IPS-NIHi7 (cell line): ENCODE data around the gene FBXO42.

Source experiments
- DNase-seq: peaks from one replicate; pipeline ENCODE4 v3.0.0; 2012; ENCODE audit warnings: mixed read lengths; ENCODE audit errors: extremely low spot score

The FBXO42 gene

DNA sequence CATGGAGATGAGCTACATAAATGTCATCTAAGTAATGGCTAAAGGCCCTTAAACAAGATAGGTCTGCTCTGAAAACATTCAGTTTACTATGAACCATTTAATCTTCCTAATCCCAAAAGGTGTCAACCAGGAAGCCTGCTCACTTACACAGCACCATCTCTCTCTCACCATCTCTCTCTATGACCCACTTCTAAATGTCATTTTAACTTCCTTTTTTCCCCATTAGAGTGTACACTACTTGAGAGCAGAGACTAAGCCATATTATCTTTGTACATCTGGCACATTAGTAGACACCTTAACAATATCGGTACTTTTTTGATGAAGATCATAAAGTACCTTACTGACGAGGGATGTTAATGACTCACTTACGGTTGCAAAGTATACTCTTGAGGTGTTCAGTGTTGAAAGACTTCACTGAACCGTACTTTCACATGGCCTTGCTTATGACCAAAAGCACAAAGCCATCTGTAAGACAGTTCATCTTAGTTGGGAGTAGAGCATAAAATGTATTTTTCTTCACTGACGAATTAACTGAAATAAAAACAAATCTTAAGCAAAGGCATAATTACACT, 25.4 kb downstream of the FBXO42 start:
- no peak for DNase-seq

DNA sequence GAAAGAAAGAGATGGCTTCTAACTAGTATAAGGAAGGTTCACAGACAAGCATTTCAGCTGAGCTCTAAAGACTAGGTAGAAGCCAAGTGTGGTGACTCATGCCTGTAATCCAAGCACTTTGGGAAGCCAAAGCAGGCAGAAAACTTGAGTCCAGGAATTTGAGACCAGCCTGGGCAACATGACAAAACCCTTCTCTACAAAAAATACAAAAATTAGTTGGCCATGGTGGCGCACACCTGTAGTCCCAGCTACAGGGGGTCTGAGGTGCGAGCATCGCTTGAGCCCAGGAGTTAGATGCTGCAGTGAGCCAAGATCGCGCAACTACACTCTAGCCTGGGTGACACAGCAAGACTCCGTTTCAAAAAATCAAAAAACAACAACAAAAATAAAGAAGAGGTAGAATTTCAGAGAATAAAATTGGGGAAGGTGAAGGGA, 27.8 kb downstream of the FBXO42 start:
- DNase-seq: no peak

DNA sequence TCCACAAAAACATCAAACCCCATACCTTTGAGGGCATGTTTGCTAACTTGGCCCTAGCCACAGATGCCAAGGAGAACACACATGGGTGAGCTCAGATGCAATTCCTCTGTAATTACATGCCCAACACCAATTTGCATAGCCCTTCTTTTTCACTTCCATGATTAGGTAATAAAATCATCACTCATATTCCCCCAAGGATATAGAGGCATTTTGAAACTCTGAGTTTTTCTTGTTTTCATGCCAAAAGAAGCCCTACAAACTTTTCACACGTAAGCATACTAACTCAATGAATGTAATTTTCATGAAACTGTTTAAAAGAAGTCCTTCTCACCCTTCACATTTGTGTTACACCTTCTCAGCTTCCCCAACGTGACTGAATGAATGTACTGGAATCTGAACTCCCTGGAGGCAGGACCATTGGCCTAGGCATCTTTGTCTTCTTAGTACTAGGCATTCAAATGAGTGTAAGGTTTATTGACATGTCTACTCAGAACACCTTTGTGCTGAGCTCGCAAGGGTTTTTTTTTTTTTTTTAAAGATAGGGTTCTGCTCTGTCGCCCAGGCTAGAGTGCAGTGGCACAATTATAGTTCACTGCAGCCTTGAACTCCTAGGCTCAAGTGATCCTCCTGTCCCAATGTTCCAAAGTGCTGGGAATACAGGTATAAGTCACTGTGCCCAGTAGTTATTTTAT, 31.0 kb downstream of the FBXO42 start:
- no peak for DNase-seq

DNA sequence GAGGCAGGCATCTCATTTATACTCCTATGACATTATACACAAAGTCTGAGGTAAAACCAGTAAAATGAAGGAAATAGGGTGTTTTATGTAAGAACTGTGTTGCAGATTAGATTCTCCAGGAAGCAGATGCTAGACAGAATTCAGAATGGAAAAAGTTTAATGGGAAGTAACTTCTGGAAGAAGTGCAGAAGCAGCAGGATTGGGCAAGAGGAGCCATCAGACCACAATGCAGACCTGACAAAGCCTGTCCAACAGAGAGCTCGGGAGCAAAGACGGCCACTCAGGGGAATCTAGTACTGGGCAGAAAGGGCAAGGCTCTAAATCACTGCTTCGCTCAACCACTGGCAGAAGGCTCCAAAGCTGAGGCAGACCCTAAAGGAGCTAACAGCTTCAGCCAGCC, 33.7 kb downstream of the FBXO42 start:
- DNase-seq: no peak

DNA sequence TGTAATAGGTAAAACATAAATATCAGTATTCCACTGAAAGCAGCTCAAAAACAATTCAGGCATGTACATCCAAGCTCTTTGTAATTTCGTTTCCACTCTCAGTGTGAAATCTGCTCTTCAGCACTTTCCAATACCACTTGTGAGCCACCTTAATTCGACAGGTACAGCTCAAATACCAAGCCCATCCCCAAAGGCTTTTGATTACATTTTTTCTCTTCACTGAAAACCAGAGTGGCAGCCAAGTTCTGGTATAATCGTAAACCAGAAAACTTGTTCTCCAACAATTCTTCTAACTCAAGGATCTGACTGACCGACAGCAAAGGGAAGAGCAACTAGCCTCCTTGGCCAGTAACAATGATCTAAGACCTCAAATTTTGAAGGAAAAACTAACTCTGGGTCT, 36.8 kb downstream of the FBXO42 start:
- no peak for DNase-seq

DNA sequence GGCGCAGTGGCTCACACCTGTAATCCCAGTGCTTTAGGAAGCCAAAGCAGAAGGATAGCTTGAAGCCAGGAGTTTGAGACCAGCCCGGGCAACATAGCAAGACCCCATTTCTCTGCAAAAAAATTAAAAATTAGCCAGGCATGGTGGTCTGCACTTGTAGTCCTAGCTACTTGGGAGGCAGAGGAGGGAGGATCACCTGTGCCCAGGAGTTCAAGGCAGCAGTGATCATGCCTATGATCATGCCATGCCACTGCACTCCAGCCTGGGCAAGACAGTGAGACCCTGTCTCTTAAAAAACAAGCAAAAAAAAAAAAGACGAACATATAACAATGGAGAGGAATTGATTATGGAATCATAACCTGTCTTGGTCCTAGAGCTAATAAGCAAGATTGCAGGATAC, 45.1 kb downstream of the FBXO42 start:
- DNase-seq: no peak

DNA sequence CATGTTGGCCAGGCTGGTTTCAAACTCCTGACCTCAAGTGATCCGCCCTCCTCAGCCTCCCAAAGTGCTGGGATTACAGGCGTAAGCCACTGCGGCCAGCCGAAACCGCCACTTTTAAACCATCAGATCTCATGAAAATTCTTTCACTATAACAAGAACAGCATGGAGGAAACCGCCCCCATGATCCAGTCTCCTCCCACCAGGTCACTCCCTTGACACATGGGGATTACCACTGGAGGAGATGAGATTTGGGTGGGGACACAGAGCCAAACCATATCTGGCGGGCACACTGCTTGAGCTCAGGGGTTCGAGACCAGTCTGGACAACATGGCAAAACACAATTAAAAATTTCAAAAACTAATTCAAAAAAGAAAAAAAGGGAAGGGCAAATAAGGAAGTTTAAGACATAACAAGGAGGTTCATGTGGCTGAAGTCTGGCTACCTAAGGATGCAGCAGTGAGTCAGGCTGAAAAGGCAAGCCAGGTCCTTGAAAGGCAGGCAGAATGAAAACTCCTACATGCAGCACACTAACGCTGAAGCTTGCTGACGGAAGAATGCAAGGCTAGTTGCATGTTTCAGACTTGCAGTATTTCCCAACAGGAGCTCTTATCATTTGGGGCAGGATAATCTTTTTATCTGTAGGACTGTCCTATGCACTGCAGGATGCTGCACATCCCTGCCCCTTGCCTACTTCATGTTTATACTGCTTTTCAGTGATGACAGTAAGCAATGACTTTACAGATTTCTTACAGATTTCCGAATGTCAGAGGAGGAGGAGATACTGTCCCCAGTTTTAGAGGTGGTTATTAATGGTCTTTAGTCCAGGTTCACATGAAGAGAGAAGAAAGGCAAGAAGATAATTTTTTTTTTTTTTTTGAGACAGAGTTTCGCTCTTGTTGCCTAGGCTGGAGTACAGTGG, 49.3 kb downstream of the FBXO42 start:
- DNase-seq: no peak

DNA sequence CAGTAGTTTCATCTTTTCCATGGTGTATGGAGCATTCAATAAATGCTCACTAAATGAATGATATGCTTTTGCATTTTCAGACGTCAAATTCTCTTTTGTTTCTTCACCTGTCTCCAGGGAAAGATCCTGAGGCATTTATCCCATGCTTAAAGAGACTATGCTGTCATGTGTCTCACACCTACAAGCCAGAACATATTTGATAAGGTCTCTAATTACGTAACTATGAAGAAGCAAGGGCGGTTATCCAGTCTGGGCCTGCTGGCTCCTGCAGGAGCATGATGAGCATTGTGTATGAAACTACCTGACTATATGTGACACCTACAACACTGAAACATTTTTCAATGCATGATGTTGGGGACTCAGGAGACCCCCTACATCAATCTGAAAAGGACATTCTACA, 51.8 kb downstream of the FBXO42 start:
- no peak for DNase-seq

DNA sequence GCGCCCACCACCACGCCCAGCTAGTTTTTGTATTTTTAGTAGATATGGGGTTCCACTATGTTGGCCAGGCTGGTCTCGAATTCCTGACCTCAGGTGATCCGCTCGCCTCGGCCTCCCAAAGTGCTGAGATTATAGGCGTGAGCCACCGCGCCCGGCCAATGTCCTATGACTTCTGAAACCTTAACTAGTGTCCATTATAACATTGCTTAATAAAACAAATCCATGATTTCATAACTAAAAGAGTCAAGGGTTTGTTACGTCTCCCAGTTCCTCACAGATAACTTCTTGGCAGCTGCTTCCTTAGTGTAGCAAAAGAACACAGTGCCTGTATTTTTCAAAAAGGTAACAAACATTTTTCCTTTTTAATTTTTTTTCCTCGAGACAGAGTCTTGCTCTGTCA, 53.6 kb downstream of the FBXO42 start:
- no peak for DNase-seq

DNA sequence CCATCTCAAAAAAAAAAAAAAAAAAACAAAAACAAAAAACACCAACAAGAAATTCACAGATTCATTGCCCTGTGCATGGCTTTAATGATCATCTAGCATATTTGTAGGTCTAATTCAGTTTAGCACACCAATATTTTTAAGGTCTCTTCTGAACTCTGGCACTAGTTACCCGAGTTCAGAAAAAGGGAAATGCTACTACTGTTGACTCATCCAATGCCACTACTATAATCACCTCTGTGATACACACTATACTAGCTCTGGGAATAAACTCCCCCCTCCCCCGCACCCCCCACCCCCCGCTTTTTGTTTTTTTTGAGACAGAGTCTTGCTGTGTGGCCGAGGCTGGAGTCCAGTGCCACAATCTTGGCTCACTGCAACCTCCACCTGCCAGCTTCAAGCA, 55.6 kb downstream of the FBXO42 start:
- no peak for DNase-seq

DNA sequence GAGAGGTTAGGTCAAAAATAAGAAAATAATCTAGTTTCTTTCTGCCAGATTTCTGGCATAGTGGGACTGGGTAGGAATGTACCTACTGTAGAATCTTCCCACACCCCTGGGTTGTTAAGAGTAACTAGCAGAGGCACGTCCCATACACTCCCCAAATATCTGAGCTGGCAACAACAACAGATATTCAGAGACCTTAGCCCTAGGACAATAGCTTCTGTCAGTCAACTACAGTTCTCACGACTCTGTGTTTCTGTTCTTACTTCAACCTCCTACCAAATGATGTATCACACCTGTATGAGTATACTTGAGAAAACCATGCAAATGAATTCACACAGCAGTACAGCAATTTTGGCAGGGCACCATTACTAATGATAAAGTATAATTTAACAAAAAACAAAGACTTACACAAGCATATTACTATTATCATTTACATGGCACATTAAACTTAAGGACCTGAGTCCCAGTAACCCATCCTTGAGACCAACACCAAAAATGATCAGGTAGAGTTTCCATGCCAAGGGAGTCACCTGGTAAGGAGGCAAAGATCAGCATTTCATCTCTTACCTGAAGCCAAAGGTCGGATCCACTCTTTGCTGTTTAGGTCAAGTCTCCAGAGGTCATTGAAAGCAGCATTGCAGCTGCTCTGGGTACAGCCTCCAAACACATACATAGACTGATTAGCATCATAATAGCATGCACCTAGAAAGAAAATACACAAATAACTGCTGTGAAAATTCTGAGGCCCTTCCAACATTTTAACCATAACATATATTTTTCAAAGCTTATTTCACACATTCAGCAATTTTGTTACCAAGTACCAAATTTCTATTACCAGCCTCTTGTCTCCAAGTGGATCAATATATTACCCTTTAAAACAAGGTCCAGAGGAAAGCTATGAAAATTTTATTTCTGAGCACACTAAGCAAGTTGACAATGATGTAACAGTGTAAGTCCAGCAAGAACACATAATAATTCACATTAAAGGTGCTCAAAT, 57.8 kb downstream of the FBXO42 start:
- no peak for DNase-seq

DNA sequence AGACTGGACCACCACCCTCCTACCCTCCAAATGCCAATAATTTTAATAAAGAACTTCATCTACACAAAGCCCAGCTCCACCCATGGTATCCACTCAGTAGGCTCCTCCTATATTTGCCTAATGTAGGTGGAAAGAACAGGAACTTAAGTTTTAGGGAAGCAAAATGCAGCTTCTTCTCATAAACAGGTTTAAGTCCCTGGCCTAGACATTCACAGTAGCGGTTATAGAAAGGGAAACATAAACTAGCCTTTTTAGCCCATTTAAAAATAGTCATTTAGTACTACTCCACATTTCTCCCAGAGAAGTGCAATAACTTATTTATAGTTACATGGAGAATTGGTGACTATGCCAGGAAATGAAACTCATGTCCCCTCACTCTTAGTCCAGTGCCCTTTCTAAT, 58.7 kb downstream of the FBXO42 start:
- no peak for DNase-seq

DNA sequence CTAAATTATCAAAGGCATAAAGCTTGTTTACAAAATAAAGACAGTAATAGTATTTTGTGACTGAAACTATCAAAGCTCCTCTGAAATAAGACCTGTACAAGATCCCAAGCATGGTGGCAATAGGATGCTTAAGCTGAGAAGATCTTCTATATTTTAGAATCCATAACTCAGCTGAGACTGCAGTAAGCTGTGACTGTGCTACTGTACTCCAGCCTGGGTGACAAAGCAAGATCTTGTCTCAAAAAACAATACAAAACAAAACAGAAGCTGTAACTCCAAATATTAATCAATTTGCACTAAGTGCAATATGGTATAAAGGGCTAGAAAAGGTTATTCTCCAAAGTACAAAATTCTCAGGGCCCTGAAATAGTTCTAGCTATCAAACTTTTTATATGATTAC, 59.5 kb downstream of the FBXO42 start:
- no peak for DNase-seq

DNA sequence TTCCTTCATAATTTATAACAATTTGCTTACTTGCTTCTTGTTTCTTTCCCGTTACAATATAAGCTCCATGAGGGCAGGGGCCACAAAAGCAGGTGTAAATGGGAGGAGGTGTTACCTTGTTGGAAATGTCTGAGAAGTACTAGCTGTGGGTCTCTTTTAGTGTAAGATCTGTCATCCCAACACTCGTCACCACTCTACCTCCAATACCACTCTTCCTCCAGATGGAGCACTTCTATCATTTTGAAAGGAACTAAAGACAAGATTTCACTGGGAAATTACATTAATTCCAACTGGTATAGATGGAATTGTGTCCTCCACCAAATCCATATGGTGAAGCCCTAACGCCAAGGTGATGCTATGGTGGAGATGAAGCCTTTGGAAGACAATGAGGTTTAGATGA, 62.3 kb downstream of the FBXO42 start:
- DNase-seq: no peak

DNA sequence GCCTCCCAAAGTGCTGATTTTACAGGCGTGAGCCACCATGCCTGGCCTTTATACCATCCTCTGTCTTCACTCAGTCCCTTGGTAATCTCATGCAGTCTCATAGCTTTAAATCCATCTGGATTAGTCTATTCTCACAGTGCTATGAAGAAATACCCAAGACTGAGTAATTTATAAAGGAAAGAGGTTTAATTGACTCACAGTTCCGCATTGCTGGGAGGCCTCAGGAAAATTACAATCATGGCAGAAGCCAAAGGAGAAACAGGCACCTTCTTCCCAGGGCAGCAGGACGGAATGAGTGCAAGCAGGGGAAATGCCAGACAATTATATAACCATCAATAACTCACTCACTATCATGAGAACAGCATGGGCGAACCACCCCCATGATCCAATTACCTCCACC, 66.2 kb downstream of the FBXO42 start:
- no peak for DNase-seq

DNA sequence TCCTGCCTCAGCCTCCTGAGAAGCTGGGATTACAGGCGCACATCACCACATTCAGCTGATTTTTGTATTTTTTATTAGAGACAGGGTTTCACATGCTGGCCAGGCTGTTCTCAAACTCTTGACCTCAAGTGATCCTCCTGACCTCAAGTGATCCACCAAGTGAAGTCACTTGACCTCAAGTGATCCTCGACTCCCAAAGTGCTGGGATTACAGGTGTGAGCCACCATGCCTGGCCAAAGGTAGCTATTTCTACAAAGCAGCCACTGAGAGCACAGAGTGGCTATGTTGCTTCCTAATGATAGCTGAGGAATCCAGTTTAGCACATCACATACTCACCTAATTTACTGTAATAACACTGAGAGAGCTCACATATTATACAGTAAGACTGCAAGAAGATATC, 70.5 kb downstream of the FBXO42 start:
- no peak for DNase-seq

DNA sequence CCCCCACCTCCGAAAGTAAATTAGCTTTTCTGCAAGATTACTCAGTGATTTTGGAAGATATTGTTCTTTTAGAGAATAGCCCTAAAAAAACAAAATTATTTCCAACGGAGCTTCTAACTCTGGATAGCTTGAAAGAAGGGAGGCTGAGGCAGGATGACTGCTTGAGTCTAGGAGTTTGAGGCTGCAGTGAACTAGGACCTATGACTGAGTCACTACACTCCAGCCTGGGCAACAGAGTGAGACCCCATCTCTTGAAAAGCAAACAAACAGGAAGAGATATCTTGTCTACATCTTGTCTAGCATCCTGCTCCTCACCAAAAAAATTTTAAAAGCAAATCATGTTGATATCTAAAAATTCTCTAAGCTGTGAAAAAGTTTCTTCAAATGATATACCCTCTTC, 73.1 kb downstream of the FBXO42 start:
- no peak for DNase-seq

DNA sequence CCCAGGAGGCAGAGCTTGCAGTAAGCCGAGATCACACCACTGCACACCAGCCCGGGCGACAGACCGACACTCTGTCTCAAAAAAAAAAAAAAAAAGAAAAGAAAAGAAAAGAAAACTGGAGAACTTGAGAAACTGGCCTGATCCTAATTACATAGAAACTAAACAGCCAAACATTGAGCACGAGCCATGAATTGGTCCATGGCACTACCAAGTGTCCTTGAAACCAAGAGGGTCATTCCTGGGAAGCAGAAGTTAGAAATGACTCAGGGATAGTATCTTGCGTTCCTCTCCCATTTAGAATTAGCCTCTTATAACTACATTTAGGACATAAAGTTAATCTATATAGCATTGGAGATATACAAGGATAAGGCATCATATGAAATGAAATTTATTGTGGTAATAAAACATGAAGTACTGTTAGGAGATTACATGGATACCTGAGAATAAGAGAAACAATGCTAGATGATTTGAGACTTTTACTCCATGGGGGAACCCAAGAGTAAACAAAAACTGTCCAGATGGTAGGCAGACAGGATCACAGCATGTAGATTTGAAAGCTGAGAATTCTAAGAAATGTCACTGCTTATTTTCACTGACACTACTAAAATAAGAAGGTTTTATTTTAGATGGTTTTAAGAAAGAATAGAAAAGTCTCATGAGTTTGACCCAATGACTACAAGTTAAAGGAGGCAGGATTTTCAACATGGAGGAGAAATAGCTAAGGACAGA, 75.8 kb downstream of the FBXO42 start:
- no peak for DNase-seq

DNA sequence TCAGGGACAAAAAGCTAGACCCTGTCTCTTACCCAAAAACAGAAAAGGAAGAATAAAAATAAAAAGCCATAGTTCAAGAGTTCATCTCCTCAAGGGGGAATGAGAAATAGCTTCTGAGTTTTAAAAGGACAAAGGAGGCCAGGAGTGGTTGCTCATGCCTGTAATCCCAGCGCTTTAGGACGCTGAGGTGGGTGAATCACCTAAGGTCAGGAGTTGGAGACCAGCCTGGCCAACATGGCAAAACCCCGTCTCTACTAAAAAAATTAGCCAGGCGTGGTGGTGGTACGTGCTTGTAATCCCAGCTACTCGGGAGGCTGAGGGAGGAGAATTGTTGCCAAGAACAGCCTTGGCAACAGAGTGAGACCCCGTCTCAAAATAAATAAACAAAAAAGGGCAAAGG, 76.7 kb downstream of the FBXO42 start:
- no peak for DNase-seq

DNA sequence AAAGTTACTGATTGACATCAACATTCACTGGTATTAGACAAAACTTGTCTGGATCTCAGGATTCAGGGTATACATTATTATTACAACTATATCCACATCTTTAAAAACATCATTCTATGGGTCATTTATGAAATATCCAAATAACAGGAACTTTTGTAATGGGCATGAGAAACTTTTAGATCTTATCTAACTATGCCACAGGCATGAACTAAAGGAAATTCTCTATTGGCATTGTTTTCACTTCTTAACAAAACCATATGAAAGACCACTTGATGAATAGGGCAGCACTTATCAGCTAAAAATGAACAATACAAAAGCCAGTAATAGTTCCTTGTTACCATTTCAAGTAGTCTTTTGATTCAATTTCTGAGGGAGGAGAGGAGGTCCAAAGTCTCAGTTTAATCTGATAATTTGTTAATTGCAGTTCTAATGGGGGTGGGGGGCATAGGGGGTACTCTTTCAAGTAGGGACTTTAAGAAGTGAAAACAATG, 84.5 kb downstream of the FBXO42 start:
- no peak for DNase-seq
